SU-DHL-6 (cell line): Measurements from ENCODE around the gene GCNT2.
"Not testable (repeated sequence)": the region's sequence is repeated elsewhere in the genome, so short reads cannot be mapped to it uniquely, and the experiment has no call there.

ENCODE experiments used
- CTCF ChIP-seq: fragments of 200-600 bp; sonication (generic); IDR thresholded peaks from one replicate; pipeline ENCODE4 v1.5.1; 2017; ENCODE audit warnings: antibody characterized with exemption, mild to moderate bottlenecking, low read length, moderate library complexity; ENCODE audit not compliant: insufficient read depth, poor library complexity, severe bottlenecking
- EZH2phosphoT487 ChIP-seq: fragments of 200-600 bp; sonication (generic), shearing (Covaris generic); conservative IDR thresholded peaks from 2 replicates; pipeline ENCODE4 v1.6.1; 2018; ENCODE audit warnings: mild to moderate bottlenecking, antibody characterized with exemption, low read length, moderate library complexity, mixed read lengths

GRCh38 chr6:10575519-10575918, 54.4 kb downstream of the GCNT2 start:
- not testable (repeated sequence) for TF ChIP-seq CTCF, EZH2phosphoT487
